HG03469 (cell line): ENCODE measurements around the gene SORL1.

Experiments
- ATAC-seq: cut with Tn5 transposase; IDR thresholded peaks from one replicate; pipeline ENCODE4 v1.9.1; 2021; ENCODE audit warnings: mild to moderate bottlenecking, moderate library complexity, moderate number of reproducible peaks; ENCODE audit not compliant: unreplicated experiment

Gene SORL1

GRCh38 chr11:121672630-121673487 is 220.7 kb downstream of the SORL1 start:
- ATAC-seq: no peak

GRCh38 chr11:121681550-121682268 is 229.6 kb downstream of the SORL1 start:
- no peak for ATAC-seq
